HG03060 (cell line): Measurements from ENCODE around the gene CARMIL1.
"Not testable (repeated sequence)": the region's sequence is repeated elsewhere in the genome, so short reads cannot be mapped to it uniquely, and the experiment has no call there.

Source experiments
- ATAC-seq: cut with Tn5 transposase; IDR thresholded peaks from one replicate; pipeline ENCODE4 v1.9.1; 2021; ENCODE audit warnings: low read depth, moderate number of reproducible peaks; ENCODE audit not compliant: unreplicated experiment

CARMIL1 gene

GRCh38 chr6:25275436-25275835 is 3.7 kb upstream of the CARMIL1 start:
- ATAC-seq, result no peak

GRCh38 chr6:25277386-25277785 is 1.8 kb upstream of the CARMIL1 start:
- ATAC-seq, result no peak

GRCh38 chr6:25277857-25278256 is 1.3 kb upstream of the CARMIL1 start:
- no peak for ATAC-seq

GRCh38 chr6:25278261-25278913 is 787 bp upstream of the CARMIL1 start:
- no peak for ATAC-seq

GRCh38 chr6:25279748-25280343 is 672 bp downstream of the CARMIL1 start:
- ATAC-seq, result no peak

- ATAC-seq, result no peak
Observed at GRCh38 chr6:25280344-25281074, 1.3 kb downstream of the CARMIL1 start.

- no peak for ATAC-seq
Observed at GRCh38 chr6:25286891-25287290, 7.7 kb downstream of the CARMIL1 start.

- ATAC-seq, result no peak
Observed at GRCh38 chr6:25287941-25288340, 8.8 kb downstream of the CARMIL1 start.

- ATAC-seq, result no peak
Observed at GRCh38 chr6:25288518-25288917, 9.3 kb downstream of the CARMIL1 start.

- ATAC-seq, result no peak
Observed at GRCh38 chr6:25290306-25291060, 11.3 kb downstream of the CARMIL1 start.

- ATAC-seq, result no peak
Observed at GRCh38 chr6:25292384-25292783, 13.2 kb downstream of the CARMIL1 start.

GRCh38 chr6:25295651-25296050 is 16.5 kb downstream of the CARMIL1 start:
- no peak for ATAC-seq

- no peak for ATAC-seq
Observed at GRCh38 chr6:25296217-25296905, 17.2 kb downstream of the CARMIL1 start.

GRCh38 chr6:25297039-25297441 is 17.9 kb downstream of the CARMIL1 start:
- ATAC-seq, result no peak

- ATAC-seq, result no peak
Observed at GRCh38 chr6:25297823-25298522, 18.8 kb downstream of the CARMIL1 start.

- not testable (repeated sequence) for ATAC-seq
Observed at GRCh38 chr6:25298523-25298865, 19.3 kb downstream of the CARMIL1 start.

GRCh38 chr6:25301362-25301761 is 22.2 kb downstream of the CARMIL1 start:
- ATAC-seq, result no peak

GRCh38 chr6:25302151-25302550 is 23.0 kb downstream of the CARMIL1 start:
- no peak for ATAC-seq

GRCh38 chr6:25302677-25303128 is 23.5 kb downstream of the CARMIL1 start:
- no peak for ATAC-seq

- ATAC-seq, result no peak
Observed at GRCh38 chr6:25303254-25303653, 24.1 kb downstream of the CARMIL1 start.
